ENCODE results near the gene TRPC1. TPM values are rescaled to one million over a fixed set of nuclear protein-coding genes. Genes with fewer than 3 reads are reported as not detected.

TRPC1 gene
- polyA plus RNA-seq, 1 of the 3 experiments (the other 2 are of a cell fraction) = 9.6 TPM

DNA sequence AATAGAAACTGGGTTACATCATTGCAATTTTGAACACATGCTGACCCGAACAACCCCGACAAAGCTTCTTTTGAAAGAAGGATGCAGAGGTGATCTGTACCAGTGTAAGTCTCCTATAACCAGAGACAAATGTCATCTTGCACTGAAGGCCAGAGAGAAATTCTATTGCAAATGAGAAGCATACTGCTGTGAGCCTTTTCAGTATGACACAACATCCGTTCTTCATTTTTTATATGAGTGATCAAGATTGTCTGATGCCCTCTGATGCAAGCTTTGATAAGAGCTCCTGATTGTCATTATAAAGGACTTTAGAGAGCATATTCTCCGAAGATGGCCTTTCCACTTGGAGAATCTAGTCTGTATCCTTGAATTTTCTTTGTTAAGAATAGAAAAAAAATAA is 128.2 kb downstream of the TRPC1 start:
- peaks cover 20% of the 10 kb centered on the region for H3F3A ChIP-seq (replicated peaks; ENCODE audit: insufficient read depth)
- no peaks in the 10 kb centered on the region for H3K9me3 ChIP-seq
- no peaks in the 10 kb centered on the region for H3K9me2 ChIP-seq
- peak overlapping the region; percentile 40; the same call in 1 of the 2 replicates for H3K4me2 ChIP-seq
- POLR2A ChIA-PET = no interaction called here
- DNase-seq = no peak
- H3K79me2 ChIP-seq (ENCODE audit: insufficient read depth) = no peaks in the 10 kb centered on the region
- no peaks in the 10 kb centered on the region for H3K27me3 ChIP-seq (ENCODE audit: insufficient read depth)
- H3K27ac ChIP-seq (ENCODE audit: low read depth in 2 of 2, low read length in 1 of 2) = peak overlapping the region in 1 of 2 experiments; percentile 9; a peak in 1 of 4 replicates
- H3K4me1 ChIP-seq (ENCODE audit: control insufficient read depth in 1 of 2, insufficient read depth in 2 of 2, low read depth in 1 of 2, low read length in 1 of 2) = peaks cover 0 to 29% of the 10 kb centered on the region in 2 experiments; a peak in 3 of 4 replicates
- H3K4me3 ChIP-seq (ENCODE audit: low read depth in 2 of 2, low read length in 1 of 2) = no peak overlapping the region
- no peaks in the 10 kb centered on the region for H3K36me3 ChIP-seq (replicated peaks in 1 of 2; ENCODE audit: control insufficient read depth in 1 of 2, insufficient read depth in 2 of 2, low read length in 1 of 2)
- CTCF ChIA-PET = interaction anchor here (0.8 kb wide), 1 partner anchor 142 kb away, joined by 3 read pairs; no protein-coding TSS in a partner anchor
- H3K9ac ChIP-seq = no peak overlapping the region
- 32% methylated on average over 4 of the region's 4 CpGs for WGBS (ENCODE audit: low lambda C conversion rate)
- H2AFZ ChIP-seq (ENCODE audit: low read depth) = no peak overlapping the region
- H4K20me1 ChIP-seq (ENCODE audit: insufficient read depth) = no peaks in the 10 kb centered on the region
- TF ChIP-seq MXI1 (IDR thresholded peaks at IDR 0.05; ENCODE audit: low read depth, low read length) (no peak), FOSL2 (IDR thresholded peaks at IDR 0.05; ENCODE audit: borderline replicate concordance, low read depth) (peak; percentile 3; the same call in 1 of the 2 replicates), SIN3A (IDR thresholded peaks at IDR 0.05; ENCODE audit: borderline replicate concordance, low read depth, low read length) (no peak), RAD21 (IDR thresholded peaks at IDR 0.05; ENCODE audit: low read length) (no peak), ELF1 (IDR thresholded peaks at IDR 0.05) (no peak), EZH2phosphoT487 (IDR thresholded peaks at IDR 0.05; ENCODE audit: borderline replicate concordance, low read depth) (no peak), TCF12 (IDR thresholded peaks at IDR 0.05) (peak; percentile 50), RXRA (IDR thresholded peaks at IDR 0.05; ENCODE audit: borderline replicate concordance, low read depth) (no peak), EP300 (IDR thresholded peaks at IDR 0.05; ENCODE audit: borderline replicate concordance in 1 of 2, low read depth in 1 of 2, low read length in 1 of 2) (peak in 1 of 2 experiments; percentile 27; a peak in 1 of 4 replicates), MEF2A (IDR thresholded peaks at IDR 0.05; ENCODE audit: borderline replicate concordance, low read depth) (no peak), POLR2AphosphoS5 (IDR thresholded peaks at IDR 0.05; ENCODE audit: low read depth, low read length) (no peak), TAF1 (IDR thresholded peaks at IDR 0.05; ENCODE audit: borderline replicate concordance, low read depth, low read length) (no peak), JUND (IDR thresholded peaks at IDR 0.05) (peak; percentile 43), GABPA (IDR thresholded peaks at IDR 0.05; ENCODE audit: low read depth) (no peak), TEAD4 (IDR thresholded peaks at IDR 0.05; ENCODE audit: borderline replicate concordance, insufficient read depth) (no peak), FOXJ3 (CRISPR knock-in tag; IDR thresholded peaks at IDR 0.05) (no peak), YY1 (IDR thresholded peaks at IDR 0.05; ENCODE audit: low read depth) (no peak)
- TF ChIP-seq, protein P1, sequence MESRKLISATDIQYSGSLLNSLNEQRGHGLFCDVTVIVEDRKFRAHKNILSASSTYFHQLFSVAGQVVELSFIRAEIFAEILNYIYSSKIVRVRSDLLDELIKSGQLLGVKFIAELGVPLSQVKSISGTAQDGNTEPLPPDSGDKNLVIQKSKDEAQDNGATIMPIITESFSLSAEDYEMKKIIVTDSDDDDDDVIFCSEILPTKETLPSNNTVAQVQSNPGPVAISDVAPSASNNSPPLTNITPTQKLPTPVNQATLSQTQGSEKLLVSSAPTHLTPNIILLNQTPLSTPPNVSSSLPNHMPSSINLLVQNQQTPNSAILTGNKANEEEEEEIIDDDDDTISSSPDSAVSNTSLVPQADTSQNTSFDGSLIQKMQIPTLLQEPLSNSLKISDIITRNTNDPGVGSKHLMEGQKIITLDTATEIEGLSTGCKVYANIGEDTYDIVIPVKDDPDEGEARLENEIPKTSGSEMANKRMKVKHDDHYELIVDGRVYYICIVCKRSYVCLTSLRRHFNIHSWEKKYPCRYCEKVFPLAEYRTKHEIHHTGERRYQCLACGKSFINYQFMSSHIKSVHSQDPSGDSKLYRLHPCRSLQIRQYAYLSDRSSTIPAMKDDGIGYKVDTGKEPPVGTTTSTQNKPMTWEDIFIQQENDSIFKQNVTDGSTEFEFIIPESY (IDR thresholded peaks at IDR 0.05; ENCODE audit: borderline replicate concordance, low read depth) = no peak
- TF ChIP-seq, protein P2, sequence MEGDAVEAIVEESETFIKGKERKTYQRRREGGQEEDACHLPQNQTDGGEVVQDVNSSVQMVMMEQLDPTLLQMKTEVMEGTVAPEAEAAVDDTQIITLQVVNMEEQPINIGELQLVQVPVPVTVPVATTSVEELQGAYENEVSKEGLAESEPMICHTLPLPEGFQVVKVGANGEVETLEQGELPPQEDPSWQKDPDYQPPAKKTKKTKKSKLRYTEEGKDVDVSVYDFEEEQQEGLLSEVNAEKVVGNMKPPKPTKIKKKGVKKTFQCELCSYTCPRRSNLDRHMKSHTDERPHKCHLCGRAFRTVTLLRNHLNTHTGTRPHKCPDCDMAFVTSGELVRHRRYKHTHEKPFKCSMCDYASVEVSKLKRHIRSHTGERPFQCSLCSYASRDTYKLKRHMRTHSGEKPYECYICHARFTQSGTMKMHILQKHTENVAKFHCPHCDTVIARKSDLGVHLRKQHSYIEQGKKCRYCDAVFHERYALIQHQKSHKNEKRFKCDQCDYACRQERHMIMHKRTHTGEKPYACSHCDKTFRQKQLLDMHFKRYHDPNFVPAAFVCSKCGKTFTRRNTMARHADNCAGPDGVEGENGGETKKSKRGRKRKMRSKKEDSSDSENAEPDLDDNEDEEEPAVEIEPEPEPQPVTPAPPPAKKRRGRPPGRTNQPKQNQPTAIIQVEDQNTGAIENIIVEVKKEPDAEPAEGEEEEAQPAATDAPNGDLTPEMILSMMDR (IDR thresholded peaks at IDR 0.05) = no peak
- TF ChIP-seq, protein P3, sequence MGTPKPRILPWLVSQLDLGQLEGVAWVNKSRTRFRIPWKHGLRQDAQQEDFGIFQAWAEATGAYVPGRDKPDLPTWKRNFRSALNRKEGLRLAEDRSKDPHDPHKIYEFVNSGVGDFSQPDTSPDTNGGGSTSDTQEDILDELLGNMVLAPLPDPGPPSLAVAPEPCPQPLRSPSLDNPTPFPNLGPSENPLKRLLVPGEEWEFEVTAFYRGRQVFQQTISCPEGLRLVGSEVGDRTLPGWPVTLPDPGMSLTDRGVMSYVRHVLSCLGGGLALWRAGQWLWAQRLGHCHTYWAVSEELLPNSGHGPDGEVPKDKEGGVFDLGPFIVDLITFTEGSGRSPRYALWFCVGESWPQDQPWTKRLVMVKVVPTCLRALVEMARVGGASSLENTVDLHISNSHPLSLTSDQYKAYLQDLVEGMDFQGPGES (IDR thresholded peaks at IDR 0.05; ENCODE audit: low read depth, low read length) = no peak
- TF ChIP-seq, protein P4, sequence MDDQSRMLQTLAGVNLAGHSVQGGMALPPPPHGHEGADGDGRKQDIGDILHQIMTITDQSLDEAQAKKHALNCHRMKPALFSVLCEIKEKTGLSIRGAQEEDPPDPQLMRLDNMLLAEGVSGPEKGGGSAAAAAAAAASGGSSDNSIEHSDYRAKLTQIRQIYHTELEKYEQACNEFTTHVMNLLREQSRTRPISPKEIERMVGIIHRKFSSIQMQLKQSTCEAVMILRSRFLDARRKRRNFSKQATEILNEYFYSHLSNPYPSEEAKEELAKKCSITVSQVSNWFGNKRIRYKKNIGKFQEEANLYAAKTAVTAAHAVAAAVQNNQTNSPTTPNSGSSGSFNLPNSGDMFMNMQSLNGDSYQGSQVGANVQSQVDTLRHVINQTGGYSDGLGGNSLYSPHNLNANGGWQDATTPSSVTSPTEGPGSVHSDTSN (IDR thresholded peaks at IDR 0.05) = peak; percentile 70
- TF ChIP-seq, protein P5, sequence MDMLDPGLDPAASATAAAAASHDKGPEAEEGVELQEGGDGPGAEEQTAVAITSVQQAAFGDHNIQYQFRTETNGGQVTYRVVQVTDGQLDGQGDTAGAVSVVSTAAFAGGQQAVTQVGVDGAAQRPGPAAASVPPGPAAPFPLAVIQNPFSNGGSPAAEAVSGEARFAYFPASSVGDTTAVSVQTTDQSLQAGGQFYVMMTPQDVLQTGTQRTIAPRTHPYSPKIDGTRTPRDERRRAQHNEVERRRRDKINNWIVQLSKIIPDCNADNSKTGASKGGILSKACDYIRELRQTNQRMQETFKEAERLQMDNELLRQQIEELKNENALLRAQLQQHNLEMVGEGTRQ (IDR thresholded peaks at IDR 0.05; ENCODE audit: borderline replicate concordance, low read depth, low read length) = no peak
- TF ChIP-seq, protein P6, sequence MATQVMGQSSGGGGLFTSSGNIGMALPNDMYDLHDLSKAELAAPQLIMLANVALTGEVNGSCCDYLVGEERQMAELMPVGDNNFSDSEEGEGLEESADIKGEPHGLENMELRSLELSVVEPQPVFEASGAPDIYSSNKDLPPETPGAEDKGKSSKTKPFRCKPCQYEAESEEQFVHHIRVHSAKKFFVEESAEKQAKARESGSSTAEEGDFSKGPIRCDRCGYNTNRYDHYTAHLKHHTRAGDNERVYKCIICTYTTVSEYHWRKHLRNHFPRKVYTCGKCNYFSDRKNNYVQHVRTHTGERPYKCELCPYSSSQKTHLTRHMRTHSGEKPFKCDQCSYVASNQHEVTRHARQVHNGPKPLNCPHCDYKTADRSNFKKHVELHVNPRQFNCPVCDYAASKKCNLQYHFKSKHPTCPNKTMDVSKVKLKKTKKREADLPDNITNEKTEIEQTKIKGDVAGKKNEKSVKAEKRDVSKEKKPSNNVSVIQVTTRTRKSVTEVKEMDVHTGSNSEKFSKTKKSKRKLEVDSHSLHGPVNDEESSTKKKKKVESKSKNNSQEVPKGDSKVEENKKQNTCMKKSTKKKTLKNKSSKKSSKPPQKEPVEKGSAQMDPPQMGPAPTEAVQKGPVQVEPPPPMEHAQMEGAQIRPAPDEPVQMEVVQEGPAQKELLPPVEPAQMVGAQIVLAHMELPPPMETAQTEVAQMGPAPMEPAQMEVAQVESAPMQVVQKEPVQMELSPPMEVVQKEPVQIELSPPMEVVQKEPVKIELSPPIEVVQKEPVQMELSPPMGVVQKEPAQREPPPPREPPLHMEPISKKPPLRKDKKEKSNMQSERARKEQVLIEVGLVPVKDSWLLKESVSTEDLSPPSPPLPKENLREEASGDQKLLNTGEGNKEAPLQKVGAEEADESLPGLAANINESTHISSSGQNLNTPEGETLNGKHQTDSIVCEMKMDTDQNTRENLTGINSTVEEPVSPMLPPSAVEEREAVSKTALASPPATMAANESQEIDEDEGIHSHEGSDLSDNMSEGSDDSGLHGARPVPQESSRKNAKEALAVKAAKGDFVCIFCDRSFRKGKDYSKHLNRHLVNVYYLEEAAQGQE (IDR thresholded peaks at IDR 0.05; ENCODE audit: low read depth, low read length) = no peak
